Fibroblast of skin of left quadriceps (primary cell): ENCODE measurements around the gene MYH13.

ENCODE experiments used
- DNase-seq, 2 experiments: peaks; one replicate each; pipeline ENCODE4 v3.0.0-alpha.2; 2013; ENCODE audit warnings: low read depth in 2 of 2

Gene MYH13

GRCh38 chr17:10344816-10345215 is 28.0 kb downstream of the MYH13 start:
- DNase-seq, result no peak

GRCh38 chr17:10339051-10339450 is 33.8 kb downstream of the MYH13 start:
- DNase-seq, result no peak

- DNase-seq, result peak; percentile 92 to 93
Observed at GRCh38 chr17:10337976-10338375, 34.8 kb downstream of the MYH13 start.

- no peak for DNase-seq
Observed at GRCh38 chr17:10337136-10337535, 35.7 kb downstream of the MYH13 start.

- no peak for DNase-seq
Observed at GRCh38 chr17:10336393-10336792, 36.4 kb downstream of the MYH13 start.

- DNase-seq, result no peak
Observed at GRCh38 chr17:10332515-10332914, 40.3 kb downstream of the MYH13 start.

GRCh38 chr17:10328971-10329923 is 43.6 kb downstream of the MYH13 start:
- DNase-seq, result no peak

GRCh38 chr17:10328206-10328605 is 44.6 kb downstream of the MYH13 start:
- DNase-seq, result no peak

GRCh38 chr17:10327640-10328039 is 45.2 kb downstream of the MYH13 start:
- DNase-seq, result peak; percentile 60 to 63

- no peak for DNase-seq
Observed at GRCh38 chr17:10325031-10325695, 47.6 kb downstream of the MYH13 start.

GRCh38 chr17:10323812-10324610 is 48.8 kb downstream of the MYH13 start:
- no peak for DNase-seq

GRCh38 chr17:10318535-10318934 is 54.3 kb downstream of the MYH13 start:
- no peak for DNase-seq

GRCh38 chr17:10317543-10317834 is 55.3 kb downstream of the MYH13 start:
- no peak for DNase-seq

- DNase-seq, result peak; percentile 33 to 40
Observed at GRCh38 chr17:10316801-10317542, 55.8 kb downstream of the MYH13 start.

- DNase-seq, result no peak
Observed at GRCh38 chr17:10314329-10314728, 58.5 kb downstream of the MYH13 start.

GRCh38 chr17:10313037-10313672 is 59.7 kb downstream of the MYH13 start:
- DNase-seq, result no peak

- no peak for DNase-seq
Observed at GRCh38 chr17:10311131-10311530, 61.7 kb downstream of the MYH13 start.

GRCh38 chr17:10309003-10309974 is 63.5 kb downstream of the MYH13 start:
- DNase-seq, result no peak

- DNase-seq, result no peak
Observed at GRCh38 chr17:10306585-10306984, 66.2 kb downstream of the MYH13 start.

GRCh38 chr17:10305398-10305797 is 67.4 kb downstream of the MYH13 start:
- DNase-seq, result no peak
